HG03108 (cell line): ENCODE measurements around the gene ELOVL2.
"Not testable (repeated sequence)": the region's sequence is repeated elsewhere in the genome, so short reads cannot be mapped to it uniquely, and the experiment has no call there.

ENCODE experiments used
- ATAC-seq: cut with Tn5 transposase; IDR thresholded peaks from one replicate; pipeline ENCODE4 v1.9.1; 2021; ENCODE audit warnings: moderate library complexity; ENCODE audit not compliant: unreplicated experiment

ELOVL2 gene

GRCh38 chr6:10989587-10989986 is 54.5 kb downstream of the ELOVL2 start:
- no peak for ATAC-seq

GRCh38 chr6:10984959-10985358 is 59.1 kb downstream of the ELOVL2 start:
- ATAC-seq, result not testable (repeated sequence)

GRCh38 chr6:10981409-10981808 is 62.7 kb downstream of the ELOVL2 start:
- ATAC-seq, result no peak

GRCh38 chr6:10979603-10980002 is 64.5 kb downstream of the ELOVL2 start:
- no peak for ATAC-seq

- no peak for ATAC-seq
Measured at GRCh38 chr6:10977231-10977968, 66.7 kb downstream of the ELOVL2 start.

- no peak for ATAC-seq
Measured at GRCh38 chr6:10976571-10976970, 67.5 kb downstream of the ELOVL2 start.

GRCh38 chr6:10972196-10972595 is 71.9 kb downstream of the ELOVL2 start:
- no peak for ATAC-seq

GRCh38 chr6:10970731-10971130 is 73.4 kb downstream of the ELOVL2 start:
- ATAC-seq, result no peak

- no peak for ATAC-seq
Measured at GRCh38 chr6:10968776-10969175, 75.3 kb downstream of the ELOVL2 start.

- no peak for ATAC-seq
Measured at GRCh38 chr6:10964684-10965083, 79.4 kb downstream of the ELOVL2 start.

- ATAC-seq, result no peak
Measured at GRCh38 chr6:10963113-10963512, 81.0 kb downstream of the ELOVL2 start.

- ATAC-seq, result no peak
Measured at GRCh38 chr6:10962673-10963072, 81.4 kb downstream of the ELOVL2 start.

GRCh38 chr6:10961837-10962236 is 82.3 kb downstream of the ELOVL2 start:
- no peak for ATAC-seq

GRCh38 chr6:10960171-10960570 is 83.9 kb downstream of the ELOVL2 start:
- no peak for ATAC-seq

GRCh38 chr6:10957414-10957886 is 86.7 kb downstream of the ELOVL2 start:
- no peak for ATAC-seq

- no peak for ATAC-seq
Measured at GRCh38 chr6:10956776-10957175, 87.3 kb downstream of the ELOVL2 start.

- ATAC-seq, result no peak
Measured at GRCh38 chr6:10954590-10955010, 89.5 kb downstream of the ELOVL2 start.

- ATAC-seq, result no peak
Measured at GRCh38 chr6:10951675-10952282, 92.3 kb downstream of the ELOVL2 start.

- ATAC-seq, result no peak
Measured at GRCh38 chr6:10949579-10950490, 94.3 kb downstream of the ELOVL2 start.

GRCh38 chr6:10947966-10948365 is 96.1 kb downstream of the ELOVL2 start:
- ATAC-seq, result no peak

GRCh38 chr6:10945845-10946244 is 98.3 kb downstream of the ELOVL2 start:
- no peak for ATAC-seq
